ENCODE data around the gene AJAP1. TPM values are rescaled to one million over a fixed set of nuclear protein-coding genes. Genes with fewer than 3 reads are reported as not detected.

AJAP1 gene
- total and polyA plus RNA-seq, 2 of the 8 experiments (the other 6 are each of a cell fraction or from before 2014, with no cell fraction given) = 1.9 to 6.2 TPM

GRCh38 chr1:4802024-4802423 is 147.6 kb downstream of the AJAP1 start:
- no peaks in the 10 kb centered on the region for H3K36me3 ChIP-seq (ENCODE audit: control insufficient read depth in 2 of 4, insufficient read depth in 4 of 4, low read length in 3 of 4)
- no peak for TF ChIP-seq CTBP2 (IDR thresholded peaks at IDR 0.05; ENCODE audit: borderline replicate concordance, insufficient read depth, insufficient read length, low read length)
- TF ChIP-seq CBX5 (IDR thresholded peaks at IDR 0.05; ENCODE audit: low read depth, low read length) = no peak
- TF ChIP-seq EP300 (IDR thresholded peaks at IDR 0.05; ENCODE audit: borderline replicate concordance in 1 of 2, low read depth in 2 of 2, low read length in 2 of 2) = no peak
- TF ChIP-seq, protein P1, sequence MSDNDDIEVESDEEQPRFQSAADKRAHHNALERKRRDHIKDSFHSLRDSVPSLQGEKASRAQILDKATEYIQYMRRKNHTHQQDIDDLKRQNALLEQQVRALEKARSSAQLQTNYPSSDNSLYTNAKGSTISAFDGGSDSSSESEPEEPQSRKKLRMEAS (IDR thresholded peaks at IDR 0.05) = no peak
- no peak overlapping the region for H2BK5ac ChIP-seq (ENCODE audit: low read depth, low read length)
- no peak overlapping the region for H3K18ac ChIP-seq (ENCODE audit: extremely low read depth, low read length)
- H2BK20ac ChIP-seq (ENCODE audit: low read length) = no peak overlapping the region
- no peak overlapping the region for H2BK15ac ChIP-seq (ENCODE audit: low read length)
- no peak overlapping the region for H2BK12ac ChIP-seq (ENCODE audit: low read depth, low read length)
- H3K14ac ChIP-seq (ENCODE audit: insufficient read length) = no peak overlapping the region
- no peak for FAIRE-seq
- H3K4me1 ChIP-seq (replicated peaks in 1 of 4; ENCODE audit: control insufficient read depth in 3 of 4, insufficient read depth in 4 of 4, low read length in 3 of 4) = no peaks in the 10 kb centered on the region
- H3K4ac ChIP-seq (replicated peaks; ENCODE audit: insufficient read length, low read depth, low read length) = no peak overlapping the region
- CTCF ChIA-PET (ENCODE audit: partially characterized antibody) = interaction anchor here (1.1 to 1.3 kb wide), 2 partner anchors 21 to 24 kb away, joined by 3 to 4 read pairs; no protein-coding TSS in a partner anchor
- no peak overlapping the region; the same call in 1 of the 2 replicates for H4K8ac ChIP-seq (ENCODE audit: extremely low read depth, insufficient read depth, low read length)
- no peaks in the 10 kb centered on the region for H4K20me1 ChIP-seq (replicated peaks in 1 of 2; ENCODE audit: control insufficient read depth in 1 of 2, insufficient read depth in 2 of 2, low read length in 2 of 2)
- H4K91ac ChIP-seq (replicated peaks; ENCODE audit: insufficient read length, low read length) = no peak overlapping the region
- no peak overlapping the region for H4K5ac ChIP-seq (ENCODE audit: insufficient read length, low read depth, low read length)
- POLR2A ChIA-PET (ENCODE audit: partially characterized antibody) = no interaction called here
- DNase-seq (ENCODE audit: low read depth in 1 of 2, low spot score in 2 of 2) = no peak
- H3K4me2 ChIP-seq (ENCODE audit: insufficient read depth in 1 of 2, low read depth in 2 of 2, low read length in 2 of 2) = no peak overlapping the region
- no peaks in the 10 kb centered on the region for H3K23me2 ChIP-seq (ENCODE audit: low read depth, low read length)
- H2AFZ ChIP-seq (ENCODE audit: low read length) = no peak overlapping the region
- H3K27ac ChIP-seq (ENCODE audit: low read depth, low read length) = no peak overlapping the region
- H3K4me3 ChIP-seq (ENCODE audit: extremely low read depth in 1 of 4, insufficient read depth in 2 of 4, low read depth in 3 of 4, low read length in 4 of 4) = no peak overlapping the region
- H2BK120ac ChIP-seq (replicated peaks; ENCODE audit: low read depth, low read length) = no peak overlapping the region
- H3K79me2 ChIP-seq (ENCODE audit: control insufficient read depth in 1 of 2, insufficient read depth in 2 of 2, low read length in 2 of 2) = no peaks in the 10 kb centered on the region
- H3K79me1 ChIP-seq (ENCODE audit: low read depth, low read length) = no peaks in the 10 kb centered on the region
- H3K9ac ChIP-seq (replicated peaks in 1 of 4; ENCODE audit: extremely low read depth in 1 of 4, low read depth in 3 of 4, low read length in 3 of 4) = no peak overlapping the region
- H2AK5ac ChIP-seq (ENCODE audit: low read depth, low read length) = no peak overlapping the region
- H3K23ac ChIP-seq (ENCODE audit: insufficient read length) = no peak overlapping the region
- WGBS, 2 experiments (ENCODE audit: extremely low coverage in 1 of 2, insufficient coverage in 1 of 2, insufficient read length in 1 of 2, insufficient replicate concordance in 2 of 2, low coverage in 1 of 2, low lambda C conversion rate in 2 of 2, missing lambda C conversion rate in 1 of 2) = 88% methylated on average over 6 of the region's 6 CpGs; no CpG with 5 or more reads in 1 of the 2 experiments
- H3K27me3 ChIP-seq (replicated peaks in 1 of 4; ENCODE audit: control insufficient read depth in 3 of 4, extremely low read depth in 1 of 4, insufficient read depth in 3 of 4, low read length in 3 of 4) = no peaks in the 10 kb centered on the region
- H3K56ac ChIP-seq (replicated peaks; ENCODE audit: insufficient read length, low read depth, low read length) = no peak overlapping the region
- H3K9me3 ChIP-seq (ENCODE audit: insufficient read depth in 2 of 2, low read depth in 1 of 2, low read length in 1 of 2) = peaks cover under 1 to 4% of the 10 kb centered on the region in 2 experiments; a peak in 3 of 4 replicates

Data from H1 (cell line).